ENCODE measurements around the gene ENKD1.

ENKD1 gene

GRCh38 chr16:67653789-67654402 is 12.7 kb downstream of the ENKD1 start:
- H3K4me3 ChIP-seq (ENCODE audit: low read length): peak overlapping the region; percentile 58
- H3K36me3 ChIP-seq (ENCODE audit: control insufficient read depth, low read depth, low read length): no peaks in the 10 kb centered on the region
- H3K9ac ChIP-seq (ENCODE audit: low read length): no peak overlapping the region

DNA sequence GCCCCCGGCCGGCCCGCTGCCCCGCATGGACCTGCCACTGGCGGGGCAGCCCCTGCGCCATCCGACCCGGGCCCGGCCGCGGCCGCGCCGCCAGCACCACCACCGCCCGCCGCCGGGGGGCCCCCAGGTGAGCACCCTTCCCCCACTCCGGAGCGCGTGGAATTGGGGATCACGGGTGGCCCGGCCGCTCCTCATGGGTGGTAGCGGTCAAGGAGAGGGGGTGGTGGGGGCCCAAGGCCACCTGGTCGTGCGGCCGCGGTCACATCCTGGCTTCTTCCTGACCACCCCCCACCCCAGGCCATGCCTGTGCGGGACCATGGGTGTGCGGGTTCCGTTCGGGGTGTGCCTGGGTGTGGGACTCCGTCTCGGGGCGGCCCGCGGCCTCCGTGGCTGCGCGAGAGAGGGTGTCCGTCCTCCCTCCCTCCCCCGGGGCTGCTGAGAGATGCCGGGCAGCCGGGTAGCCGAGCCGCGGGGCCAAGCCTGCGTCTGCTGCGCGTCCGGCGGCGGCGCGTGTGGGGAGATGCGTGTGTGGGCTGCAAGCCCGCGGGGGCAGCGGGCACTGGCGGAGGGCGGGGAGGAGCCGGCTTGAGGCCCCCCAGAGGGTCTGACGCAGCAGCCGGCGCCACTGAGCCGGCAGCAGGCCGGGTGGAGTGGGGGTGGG is 13.3 kb downstream of the ENKD1 start:
- no peak overlapping the region for H3K9ac ChIP-seq (ENCODE audit: low read length)
- peak overlapping the region; percentile 58 for H3K4me3 ChIP-seq (ENCODE audit: low read length)
- no peaks in the 10 kb centered on the region for H3K4me1 ChIP-seq (ENCODE audit: control insufficient read depth, low read depth, low read length)
- no peaks in the 10 kb centered on the region for H3K36me3 ChIP-seq (ENCODE audit: control insufficient read depth, low read depth, low read length)
- H3K27ac ChIP-seq (ENCODE audit: low read length): no peak overlapping the region
- H3K9me3 ChIP-seq (ENCODE audit: control insufficient read depth, low read depth, low read length): no peaks in the 10 kb centered on the region
- H3K27me3 ChIP-seq (ENCODE audit: control insufficient read depth, insufficient read depth, low read length): peaks cover 51% of the 10 kb centered on the region

More at GRCh38 chr16:67653789-67654402, 12.7 kb downstream of the ENKD1 start:
- Histone ChIP-seq H3K9me3 (ENCODE audit: control insufficient read depth, low read depth, low read length) (no peaks in the 10 kb centered on the region), H3K4me1 (ENCODE audit: control insufficient read depth, low read depth, low read length) (no peaks in the 10 kb centered on the region), H3K27me3 (ENCODE audit: control insufficient read depth, insufficient read depth, low read length) (peaks cover 49% of the 10 kb centered on the region), H3K27ac (ENCODE audit: low read length) (no peak overlapping the region)

- H3K4me1 ChIP-seq (ENCODE audit: control insufficient read depth, low read depth, low read length): no peaks in the 10 kb centered on the region
- H3K27me3 ChIP-seq (ENCODE audit: control insufficient read depth, insufficient read depth, low read length): peaks cover 51% of the 10 kb centered on the region
- H3K36me3 ChIP-seq (ENCODE audit: control insufficient read depth, low read depth, low read length): no peaks in the 10 kb centered on the region
- H3K4me3 ChIP-seq (ENCODE audit: low read length): peak overlapping the region; percentile 58
- no peak overlapping the region for H3K9ac ChIP-seq (ENCODE audit: low read length)
- H3K27ac ChIP-seq (ENCODE audit: low read length): no peak overlapping the region
- no peaks in the 10 kb centered on the region for H3K9me3 ChIP-seq (ENCODE audit: control insufficient read depth, low read depth, low read length)
Measured at GRCh38 chr16:67652578-67653127, 13.9 kb downstream of the ENKD1 start.

DNA sequence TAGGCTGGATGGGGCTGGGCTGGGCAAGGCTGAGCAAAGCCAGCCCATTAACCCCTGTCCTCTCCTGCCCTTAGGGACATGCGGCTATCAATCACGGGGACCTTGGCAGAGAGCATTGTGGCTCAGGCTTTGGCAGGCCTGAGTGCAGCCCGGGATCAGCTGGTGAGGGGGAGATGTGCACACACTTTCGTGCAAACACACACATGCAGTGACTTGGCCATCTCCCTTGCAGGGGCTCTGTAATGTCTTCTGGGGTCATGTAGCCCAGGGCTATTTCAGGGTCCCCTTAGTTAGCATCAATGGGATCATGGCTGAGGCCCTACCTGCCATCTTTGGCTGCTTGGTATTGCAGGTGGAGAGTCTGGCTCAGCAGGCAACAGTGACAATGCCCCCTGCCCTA is 14.7 kb downstream of the ENKD1 start:
- Histone ChIP-seq H3K27me3 (ENCODE audit: control insufficient read depth, insufficient read depth, low read length) (peaks cover 51% of the 10 kb centered on the region), H3K9me3 (ENCODE audit: control insufficient read depth, low read depth, low read length) (no peaks in the 10 kb centered on the region), H3K9ac (ENCODE audit: low read length) (no peak overlapping the region), H3K36me3 (ENCODE audit: control insufficient read depth, low read depth, low read length) (no peaks in the 10 kb centered on the region), H3K4me3 (ENCODE audit: low read length) (no peak overlapping the region), H3K4me1 (ENCODE audit: control insufficient read depth, low read depth, low read length) (no peaks in the 10 kb centered on the region), H3K27ac (ENCODE audit: low read length) (no peak overlapping the region)

DNA sequence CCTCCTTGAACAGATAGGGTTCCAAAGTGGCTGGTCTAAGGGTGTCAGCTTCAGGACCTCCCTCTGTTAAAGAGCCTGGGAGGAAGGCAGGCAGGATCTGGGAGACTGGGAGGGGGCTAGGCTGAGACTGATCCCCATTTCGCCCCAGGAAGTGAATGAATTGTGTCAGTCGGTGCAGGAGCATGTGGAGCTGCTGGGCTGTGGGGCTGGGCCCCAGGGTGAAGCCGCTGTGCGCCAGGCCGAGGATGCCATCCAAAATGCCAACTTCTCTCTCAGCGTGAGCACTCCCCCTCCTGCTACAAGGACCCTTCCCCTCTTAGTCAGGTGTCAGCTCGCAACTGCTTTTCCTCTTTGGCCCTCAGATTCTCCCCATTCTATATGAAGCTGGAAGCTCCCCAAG is 15.5 kb downstream of the ENKD1 start:
- Histone ChIP-seq H3K4me1 (ENCODE audit: control insufficient read depth, low read depth, low read length) (no peaks in the 10 kb centered on the region), H3K9me3 (ENCODE audit: control insufficient read depth, low read depth, low read length) (no peaks in the 10 kb centered on the region), H3K27ac (ENCODE audit: low read length) (no peak overlapping the region), H3K27me3 (ENCODE audit: control insufficient read depth, insufficient read depth, low read length) (peaks cover 51% of the 10 kb centered on the region), H3K36me3 (ENCODE audit: control insufficient read depth, low read depth, low read length) (no peaks in the 10 kb centered on the region), H3K9ac (ENCODE audit: low read length) (no peak overlapping the region), H3K4me3 (ENCODE audit: low read length) (no peak overlapping the region)

DNA sequence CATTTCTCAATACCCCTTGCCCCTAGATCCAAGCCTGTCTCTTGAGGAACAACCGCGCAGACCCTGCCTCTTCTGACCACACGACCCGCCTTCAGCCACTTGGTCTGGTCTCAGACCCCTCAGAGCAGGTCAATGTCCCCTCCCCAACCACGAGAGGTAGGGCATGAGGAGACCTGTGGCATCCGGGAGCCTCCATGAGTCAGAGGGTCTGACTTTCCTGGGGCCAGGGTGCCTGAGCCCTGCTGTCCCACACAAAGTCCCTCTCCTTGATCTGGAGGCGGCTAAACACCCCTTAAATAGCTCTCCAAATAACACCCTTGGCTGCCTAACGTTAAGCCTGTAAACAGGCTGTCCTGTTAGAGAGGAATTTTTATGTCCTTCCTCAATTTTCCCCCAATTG is 16.5 kb downstream of the ENKD1 start:
- Histone ChIP-seq H3K4me1 (ENCODE audit: control insufficient read depth, low read depth, low read length) (no peaks in the 10 kb centered on the region), H3K9me3 (ENCODE audit: control insufficient read depth, low read depth, low read length) (no peaks in the 10 kb centered on the region), H3K36me3 (ENCODE audit: control insufficient read depth, low read depth, low read length) (no peaks in the 10 kb centered on the region), H3K27me3 (ENCODE audit: control insufficient read depth, insufficient read depth, low read length) (peaks cover 57% of the 10 kb centered on the region), H3K4me3 (ENCODE audit: low read length) (no peak overlapping the region), H3K27ac (ENCODE audit: low read length) (no peak overlapping the region), H3K9ac (ENCODE audit: low read length) (no peak overlapping the region)

- Histone ChIP-seq H3K27ac (ENCODE audit: low read length) (no peak overlapping the region), H3K4me3 (ENCODE audit: low read length) (no peak overlapping the region), H3K9me3 (ENCODE audit: control insufficient read depth, low read depth, low read length) (no peaks in the 10 kb centered on the region), H3K9ac (ENCODE audit: low read length) (no peak overlapping the region), H3K36me3 (ENCODE audit: control insufficient read depth, low read depth, low read length) (no peaks in the 10 kb centered on the region), H3K4me1 (ENCODE audit: control insufficient read depth, low read depth, low read length) (no peaks in the 10 kb centered on the region), H3K27me3 (ENCODE audit: control insufficient read depth, insufficient read depth, low read length) (peaks cover 52% of the 10 kb centered on the region)
Measured at GRCh38 chr16:67649494-67649931, 17.0 kb downstream of the ENKD1 start.

- Histone ChIP-seq H3K9ac (ENCODE audit: low read length) (no peak overlapping the region), H3K36me3 (ENCODE audit: control insufficient read depth, low read depth, low read length) (no peaks in the 10 kb centered on the region), H3K4me3 (ENCODE audit: low read length) (no peak overlapping the region), H3K4me1 (ENCODE audit: control insufficient read depth, low read depth, low read length) (no peaks in the 10 kb centered on the region), H3K9me3 (ENCODE audit: control insufficient read depth, low read depth, low read length) (no peaks in the 10 kb centered on the region), H3K27me3 (ENCODE audit: control insufficient read depth, insufficient read depth, low read length) (peaks cover 52% of the 10 kb centered on the region), H3K27ac (ENCODE audit: low read length) (no peak overlapping the region)
Measured at GRCh38 chr16:67648764-67649407, 17.7 kb downstream of the ENKD1 start.

DNA sequence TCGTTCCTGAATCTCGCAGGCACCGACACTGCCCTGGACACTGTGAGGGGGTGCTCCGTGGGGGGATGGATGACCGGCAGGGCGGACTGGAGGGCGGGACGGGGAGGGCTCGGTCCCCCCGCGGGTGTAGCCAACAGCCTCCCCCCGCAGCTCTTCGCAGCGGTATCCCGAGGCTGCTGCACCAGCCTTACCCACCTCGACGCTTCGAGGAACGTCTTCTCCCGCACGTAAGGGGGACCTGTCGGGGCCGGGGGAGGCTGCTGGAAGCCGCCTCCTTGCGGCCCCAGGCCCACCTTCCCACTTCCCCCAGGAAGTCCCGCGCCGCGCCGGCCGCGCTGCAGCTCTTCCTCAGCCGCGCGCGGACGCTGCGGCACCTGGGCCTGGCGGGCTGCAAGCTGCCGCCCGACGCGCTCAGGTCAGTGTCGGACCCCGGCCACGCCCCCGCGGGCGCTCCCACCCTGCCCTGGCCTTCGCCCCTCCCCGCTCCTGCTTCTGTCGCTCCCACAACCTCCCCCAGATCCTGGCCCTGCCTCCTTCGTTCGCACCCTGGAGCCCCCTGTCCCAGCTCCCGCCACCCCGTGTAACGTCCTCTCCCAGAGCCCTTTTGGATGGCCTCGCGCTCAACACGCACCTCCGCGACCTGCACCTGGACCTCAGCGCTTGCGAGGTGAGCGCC is 18.3 kb downstream of the ENKD1 start:
- Histone ChIP-seq H3K36me3 (ENCODE audit: control insufficient read depth, low read depth, low read length) (no peaks in the 10 kb centered on the region), H3K27me3 (ENCODE audit: control insufficient read depth, insufficient read depth, low read length) (peaks cover 47% of the 10 kb centered on the region), H3K4me3 (ENCODE audit: low read length) (no peak overlapping the region), H3K9me3 (ENCODE audit: control insufficient read depth, low read depth, low read length) (no peaks in the 10 kb centered on the region), H3K27ac (ENCODE audit: low read length) (no peak overlapping the region), H3K9ac (ENCODE audit: low read length) (no peak overlapping the region), H3K4me1 (ENCODE audit: control insufficient read depth, low read depth, low read length) (no peaks in the 10 kb centered on the region)

- H3K36me3 ChIP-seq (ENCODE audit: control insufficient read depth, low read depth, low read length): no peaks in the 10 kb centered on the region
- H3K9me3 ChIP-seq (ENCODE audit: control insufficient read depth, low read depth, low read length): no peaks in the 10 kb centered on the region
- H3K27me3 ChIP-seq (ENCODE audit: control insufficient read depth, insufficient read depth, low read length): peaks cover 45% of the 10 kb centered on the region
- no peak overlapping the region for H3K27ac ChIP-seq (ENCODE audit: low read length)
- no peak overlapping the region for H3K4me3 ChIP-seq (ENCODE audit: low read length)
- no peak overlapping the region for H3K9ac ChIP-seq (ENCODE audit: low read length)
- no peaks in the 10 kb centered on the region for H3K4me1 ChIP-seq (ENCODE audit: control insufficient read depth, low read depth, low read length)
Measured at GRCh38 chr16:67647681-67648080, 18.9 kb downstream of the ENKD1 start.

- H3K9ac ChIP-seq (ENCODE audit: low read length): no peak overlapping the region
- H3K36me3 ChIP-seq (ENCODE audit: control insufficient read depth, low read depth, low read length): no peaks in the 10 kb centered on the region
- H3K27me3 ChIP-seq (ENCODE audit: control insufficient read depth, insufficient read depth, low read length): peaks cover 43% of the 10 kb centered on the region
- H3K27ac ChIP-seq (ENCODE audit: low read length): no peak overlapping the region
- H3K4me3 ChIP-seq (ENCODE audit: low read length): no peak overlapping the region
- H3K4me1 ChIP-seq (ENCODE audit: control insufficient read depth, low read depth, low read length): no peaks in the 10 kb centered on the region
- H3K9me3 ChIP-seq (ENCODE audit: control insufficient read depth, low read depth, low read length): no peaks in the 10 kb centered on the region
Measured at GRCh38 chr16:67647111-67647651, 19.4 kb downstream of the ENKD1 start.
